Activated T-cell treated with anti-CD3 and anti-CD28 coated beads, Interleukin-2, amount 50 U/mL, for 4 hours (primary cell): ENCODE data around the gene FBRSL1. TPM values are rescaled to one million over a fixed set of nuclear protein-coding genes. Genes with fewer than 3 reads are reported as not detected.

Experiments
- ATAC-seq, 2 donors: fragments of 200-7000 bp; cut with Tn5 transposase; one replicate each; pipeline ENCODE4 v1.10.0; 2021
- DNase-seq: peaks from one replicate; pipeline ENCODE4 v3.0.0-alpha.2; 2020
- H3K27me3 Mint-ChIP-seq: one replicate; pipeline ENCODE4 v1.8.0; 2021; ENCODE audit warnings: low read depth, mixed read lengths
- H3K36me3 Mint-ChIP-seq: one replicate; pipeline ENCODE4 v1.8.0; 2022; ENCODE audit warnings: mixed read lengths; ENCODE audit not compliant: insufficient read depth
- H3K4me1 Mint-ChIP-seq: one replicate; pipeline ENCODE4 v1.8.0; 2021; ENCODE audit warnings: low read depth, mixed read lengths
- H3K4me3 Mint-ChIP-seq: one replicate; pipeline ENCODE4 v1.8.0; 2021; ENCODE audit warnings: mild to moderate bottlenecking, moderate library complexity, mixed read lengths
- H3K9me3 Mint-ChIP-seq: one replicate; pipeline ENCODE4 v1.8.0; 2021; ENCODE audit warnings: mixed read lengths
- total RNA-seq, 3 donors: library from RNA; stranded (reverse); gene quantifications; one replicate each; pipeline ENCODE4 v1.2.1, GENCODE V29; 2021

FBRSL1 gene
- total RNA-seq, 3 donors from 2014 or later, result 95.8 to 112 (median 104) TPM

DNA sequence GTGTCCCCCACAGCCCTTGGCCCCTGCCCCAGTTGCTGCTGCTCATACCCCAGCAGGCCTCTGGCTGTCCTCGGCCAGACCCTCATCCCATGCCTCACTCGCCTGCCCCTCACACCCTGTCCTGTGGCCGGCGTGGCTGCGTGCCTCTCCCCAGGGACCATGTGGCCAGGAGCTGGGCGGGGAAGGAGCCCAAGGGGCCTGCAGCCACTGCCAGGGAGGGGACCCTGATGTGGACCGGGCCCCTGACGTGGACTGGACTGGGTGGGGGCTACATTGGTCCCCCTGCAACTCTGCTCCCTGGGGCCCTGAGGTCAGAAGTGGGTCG, 10.9 kb downstream of the FBRSL1 start:
- ATAC-seq (no peak), DNase-seq (no peak)
- Mint-ChIP-seq H3K4me3 (no peak overlapping the region), H3K36me3 (no peaks in the 10 kb centered on the region), H3K27me3 (no peaks in the 10 kb centered on the region), H3K4me1 (peaks cover 60% of the 10 kb centered on the region), H3K9me3 (no peaks in the 10 kb centered on the region)

DNA sequence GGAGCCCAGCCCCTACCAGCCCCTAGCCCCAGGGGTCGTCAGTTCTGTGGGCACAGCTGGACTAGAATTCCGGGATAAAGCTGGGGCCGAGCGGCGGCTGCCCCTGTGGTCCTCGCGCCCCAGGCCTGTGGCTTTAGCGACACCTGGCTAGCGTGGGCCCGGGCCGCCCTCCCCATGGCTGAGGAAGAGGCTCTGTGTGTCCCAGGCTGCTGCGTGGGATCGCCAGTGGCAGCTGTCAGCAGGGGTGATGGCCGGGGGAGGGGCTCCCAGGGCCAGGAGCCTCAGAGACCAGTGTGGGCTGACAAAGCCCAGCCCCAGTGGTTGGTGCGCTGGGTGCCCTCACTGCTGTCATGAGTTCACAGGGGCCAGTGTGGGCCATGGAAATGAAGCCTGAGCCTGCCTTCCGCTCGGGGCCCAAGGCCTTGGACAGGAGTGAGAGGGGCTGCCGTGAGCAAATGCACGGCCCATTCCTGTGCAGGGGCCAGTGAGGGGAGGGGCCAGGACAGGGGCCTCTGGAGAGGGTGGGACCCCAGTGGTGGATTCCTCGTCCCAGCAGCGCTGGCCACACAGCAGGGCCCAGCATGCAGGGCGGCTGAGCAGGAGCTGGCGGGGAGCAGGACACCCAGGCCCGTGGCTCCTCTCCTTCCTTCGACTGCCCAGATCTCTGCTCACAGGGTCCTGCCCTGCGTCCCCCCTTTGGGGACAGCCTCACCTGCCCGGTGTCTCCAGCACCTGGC, 11.4 kb downstream of the FBRSL1 start:
- no peaks in the 10 kb centered on the region for H3K9me3 Mint-ChIP-seq
- H3K4me1 Mint-ChIP-seq, result peaks cover 60% of the 10 kb centered on the region
- ATAC-seq (no peak), DNase-seq (no peak)
- no peaks in the 10 kb centered on the region for H3K36me3 Mint-ChIP-seq
- H3K4me3 Mint-ChIP-seq, result no peak overlapping the region
- H3K27me3 Mint-ChIP-seq, result no peaks in the 10 kb centered on the region

DNA sequence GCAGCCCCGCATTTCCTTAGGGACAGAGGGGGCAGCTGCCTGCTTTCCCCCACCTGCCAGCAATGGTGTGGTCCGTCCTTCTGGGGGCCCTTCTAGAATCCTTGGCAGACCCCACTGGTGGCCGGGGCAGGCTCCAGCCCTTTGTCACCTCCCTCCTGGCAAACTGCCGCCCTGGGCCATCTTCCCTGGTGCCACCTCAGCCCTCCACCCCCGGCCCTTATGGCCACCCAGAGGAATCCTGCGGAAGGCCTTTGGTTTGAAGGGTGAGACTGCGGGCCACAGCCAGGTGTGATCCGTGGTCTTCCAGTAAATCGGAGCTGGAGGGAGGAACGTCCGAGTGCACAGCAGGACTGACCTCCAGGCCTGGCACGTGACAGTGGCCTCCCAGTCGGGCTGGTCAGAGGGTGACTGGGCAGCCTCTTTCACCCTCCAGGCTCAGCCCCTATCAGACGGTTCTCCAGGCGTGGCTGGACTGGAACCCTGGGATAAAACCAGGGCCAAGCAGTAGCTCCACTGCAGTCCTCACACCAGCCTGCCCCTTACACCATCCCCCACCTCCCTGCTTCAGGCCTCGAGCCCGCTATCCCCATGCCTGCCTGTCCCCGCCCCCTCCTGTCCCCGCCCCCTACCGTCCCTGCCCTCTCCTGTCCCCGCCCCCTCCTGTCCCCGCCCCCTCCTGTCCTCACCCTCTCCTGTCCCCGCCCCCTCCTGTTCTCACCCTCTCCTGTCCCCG, 12.4 kb downstream of the FBRSL1 start:
- Mint-ChIP-seq H3K27me3 (no peaks in the 10 kb centered on the region), H3K4me3 (no peak overlapping the region), H3K36me3 (no peaks in the 10 kb centered on the region), H3K9me3 (no peaks in the 10 kb centered on the region), H3K4me1 (peaks cover 62% of the 10 kb centered on the region)
- no peak for ATAC-seq
- DNase-seq, result no peak

DNA sequence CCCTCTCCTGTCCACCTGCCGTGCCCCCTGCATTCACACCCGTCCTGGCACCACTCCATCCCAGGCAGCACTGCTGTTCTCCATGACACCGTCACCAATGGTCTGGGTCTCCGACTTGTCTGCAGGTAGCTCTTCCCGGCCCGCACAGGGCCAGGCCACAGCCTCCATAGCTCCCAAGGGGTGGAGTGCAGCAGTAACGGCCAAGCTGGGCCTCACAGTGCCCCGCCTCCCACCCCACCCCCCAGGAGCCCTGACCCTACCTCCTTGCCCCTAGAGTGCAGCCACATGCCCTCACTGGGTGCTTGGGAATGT, 12.9 kb downstream of the FBRSL1 start:
- no peak overlapping the region for H3K4me3 Mint-ChIP-seq
- H3K27me3 Mint-ChIP-seq, result no peaks in the 10 kb centered on the region
- DNase-seq (no peak), ATAC-seq (no peak)
- no peaks in the 10 kb centered on the region for H3K36me3 Mint-ChIP-seq
- peaks cover 59% of the 10 kb centered on the region for H3K4me1 Mint-ChIP-seq
- H3K9me3 Mint-ChIP-seq, result no peaks in the 10 kb centered on the region

DNA sequence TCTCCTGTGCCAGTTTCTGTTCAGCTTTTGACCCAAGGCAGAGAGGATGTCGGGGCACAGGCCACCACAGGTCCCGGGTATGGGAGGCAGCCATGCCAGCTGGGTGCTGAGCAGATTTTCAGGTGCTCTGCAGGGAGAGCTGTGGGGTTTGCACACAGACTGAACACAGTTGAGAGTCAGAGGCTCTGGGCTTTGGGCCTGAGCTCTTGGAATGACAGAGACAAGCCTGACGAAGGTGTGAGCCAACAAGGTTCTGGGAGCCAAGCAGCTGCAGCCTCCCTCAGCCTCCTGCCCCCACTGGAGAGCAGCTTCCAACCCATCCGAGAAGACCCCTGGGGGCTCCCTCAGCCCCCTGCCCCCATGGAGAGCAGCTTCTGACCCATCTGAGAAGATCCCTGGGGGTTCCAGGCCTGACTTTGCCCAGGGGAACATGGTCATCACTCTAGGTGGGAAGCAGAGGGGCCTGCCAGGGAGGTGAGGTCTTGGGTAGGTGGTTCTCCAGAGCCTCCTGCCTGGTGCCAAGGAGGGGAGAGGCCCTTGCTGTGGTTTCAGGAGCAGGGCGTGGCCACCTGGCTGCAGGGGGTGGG, 13.8 kb downstream of the FBRSL1 start:
- H3K36me3 Mint-ChIP-seq, result no peaks in the 10 kb centered on the region
- H3K4me1 Mint-ChIP-seq, result peaks cover 59% of the 10 kb centered on the region
- H3K4me3 Mint-ChIP-seq, result no peak overlapping the region
- no peaks in the 10 kb centered on the region for H3K9me3 Mint-ChIP-seq
- DNase-seq (no peak), ATAC-seq (no peak)
- H3K27me3 Mint-ChIP-seq, result no peaks in the 10 kb centered on the region

DNA sequence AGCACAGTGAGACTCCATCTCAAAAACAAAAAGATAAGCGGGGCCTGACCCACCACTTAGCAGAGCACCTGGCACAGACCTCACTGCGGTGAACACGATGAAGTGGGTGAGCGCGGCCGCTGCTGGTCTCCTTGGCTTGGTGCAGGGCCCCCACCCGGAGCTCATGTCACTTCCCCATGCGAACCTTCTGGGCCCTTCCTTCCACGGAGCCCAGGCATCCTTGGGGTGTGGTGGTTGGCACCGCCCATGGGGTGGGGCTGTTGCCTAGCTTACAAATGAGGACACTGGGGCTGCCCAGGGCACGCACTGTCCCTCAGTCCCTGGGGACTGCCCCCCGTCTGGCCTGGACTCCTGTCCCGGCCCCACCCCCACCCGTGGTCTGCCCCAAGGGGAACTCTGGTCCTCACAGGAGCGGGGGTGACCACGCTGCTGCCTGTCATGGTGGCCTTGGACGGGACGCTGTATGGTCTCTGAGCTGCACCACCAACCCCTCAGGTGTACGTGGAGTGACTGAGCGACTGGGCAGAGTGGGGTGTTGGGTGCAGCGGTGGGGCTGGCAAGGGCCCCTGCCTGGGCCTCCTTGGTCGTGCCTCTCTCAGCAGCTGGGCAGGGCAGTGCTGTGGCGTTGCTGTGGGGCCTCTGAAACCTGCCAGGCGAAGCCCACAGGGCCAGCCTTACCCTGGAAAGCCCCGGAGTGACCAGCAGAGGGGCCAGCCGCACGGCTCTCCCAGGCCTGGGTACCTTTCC, 15.3 kb downstream of the FBRSL1 start:
- H3K4me1 Mint-ChIP-seq, result peaks cover 51% of the 10 kb centered on the region
- no peaks in the 10 kb centered on the region for H3K9me3 Mint-ChIP-seq
- H3K36me3 Mint-ChIP-seq, result no peaks in the 10 kb centered on the region
- H3K27me3 Mint-ChIP-seq, result no peaks in the 10 kb centered on the region
- H3K4me3 Mint-ChIP-seq, result no peak overlapping the region
- DNase-seq (no peak), ATAC-seq (no peak)

DNA sequence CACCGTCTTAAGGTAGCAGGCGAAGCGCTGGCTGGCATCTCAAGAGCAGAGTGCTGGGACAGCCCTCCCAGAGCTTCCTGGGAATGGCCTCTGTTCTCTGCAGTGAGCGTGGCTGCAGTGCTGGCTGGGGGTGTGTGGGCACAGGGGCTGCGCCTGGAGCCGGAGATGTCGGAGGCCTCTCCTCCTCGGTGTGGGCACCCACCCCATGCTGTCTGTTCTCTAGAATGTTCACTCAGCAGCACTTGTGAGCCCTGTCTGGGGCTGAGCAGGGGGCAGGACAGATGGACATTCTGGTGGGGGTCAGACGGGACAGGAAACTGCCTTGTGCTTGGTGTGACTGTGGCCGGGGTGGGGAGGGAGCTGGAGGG, 15.9 kb downstream of the FBRSL1 start:
- no peak for ATAC-seq
- H3K4me3 Mint-ChIP-seq, result no peak overlapping the region
- no peak for DNase-seq
- no peaks in the 10 kb centered on the region for H3K36me3 Mint-ChIP-seq
- H3K9me3 Mint-ChIP-seq, result no peaks in the 10 kb centered on the region
- H3K27me3 Mint-ChIP-seq, result no peaks in the 10 kb centered on the region
- peaks cover 46% of the 10 kb centered on the region for H3K4me1 Mint-ChIP-seq

DNA sequence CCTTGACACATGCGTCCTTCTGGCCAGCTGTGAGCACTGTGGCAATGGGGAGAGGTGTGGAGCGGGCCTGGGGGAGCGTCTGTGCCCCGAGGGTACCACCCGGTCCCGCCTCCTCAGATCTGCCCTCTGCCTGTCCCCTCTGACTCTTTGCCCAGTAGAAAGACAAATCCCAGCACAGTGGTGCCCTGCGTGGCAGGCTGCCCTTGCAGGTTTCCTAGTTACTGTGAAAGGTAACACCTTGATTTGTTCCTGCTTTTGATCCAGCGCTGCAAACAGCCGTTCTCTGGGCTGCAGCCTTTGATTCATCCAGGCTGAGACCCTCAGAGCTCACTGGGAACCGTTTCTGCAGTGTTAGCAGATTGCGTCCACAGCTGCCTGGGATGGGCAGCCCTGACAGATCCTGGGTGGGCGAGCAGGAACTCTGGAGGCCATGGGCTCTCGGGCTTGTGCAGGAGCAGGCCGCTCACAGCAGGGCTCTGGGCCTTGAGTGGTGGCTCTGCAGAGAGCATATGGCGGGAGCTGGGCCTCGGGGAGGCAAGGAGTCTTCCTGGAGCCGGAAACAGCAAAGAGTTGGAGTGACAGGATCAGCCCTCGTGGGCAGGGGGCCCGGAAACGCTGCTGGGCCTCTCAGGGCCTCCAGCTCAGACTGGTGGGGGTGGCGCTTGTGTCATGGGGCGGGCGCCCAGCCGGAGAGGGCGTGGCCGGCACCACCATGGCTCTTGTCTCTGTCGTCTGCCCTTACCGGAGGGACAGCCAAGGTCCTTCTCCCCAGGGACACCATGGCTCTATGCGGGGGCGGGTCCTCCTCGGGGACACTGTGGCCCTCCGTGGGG, 16.6 kb downstream of the FBRSL1 start:
- H3K4me1 Mint-ChIP-seq, result peaks cover 46% of the 10 kb centered on the region
- H3K36me3 Mint-ChIP-seq, result no peaks in the 10 kb centered on the region
- peak; percentile 94 to 95 for ATAC-seq
- peak overlapping the region; percentile 20 for H3K4me3 Mint-ChIP-seq
- peak; percentile 50 for DNase-seq
- no peaks in the 10 kb centered on the region for H3K9me3 Mint-ChIP-seq
- no peaks in the 10 kb centered on the region for H3K27me3 Mint-ChIP-seq

DNA sequence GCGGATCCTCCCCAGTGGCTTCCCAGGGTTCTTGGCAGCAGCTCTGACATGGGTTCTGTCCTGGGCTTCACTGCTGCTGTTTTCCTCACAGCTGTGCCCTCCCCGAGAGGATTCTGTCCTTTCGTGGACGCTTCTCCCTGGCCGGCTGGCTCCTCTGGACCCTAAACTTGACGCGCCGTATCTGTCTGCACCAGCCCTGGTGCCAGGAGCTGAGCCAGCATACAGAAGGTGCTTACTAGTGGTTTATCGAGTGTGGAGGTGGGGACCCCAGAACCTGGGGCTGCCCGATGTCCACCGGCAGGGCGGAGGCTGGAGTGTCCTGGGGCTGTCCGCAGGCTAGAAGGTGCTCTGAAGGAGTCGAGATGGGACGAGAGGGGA, 17.2 kb downstream of the FBRSL1 start:
- H3K4me3 Mint-ChIP-seq, result no peak overlapping the region
- DNase-seq (no peak), ATAC-seq (no peak)
- no peaks in the 10 kb centered on the region for H3K27me3 Mint-ChIP-seq
- peaks cover 43% of the 10 kb centered on the region for H3K4me1 Mint-ChIP-seq
- no peaks in the 10 kb centered on the region for H3K36me3 Mint-ChIP-seq
- no peaks in the 10 kb centered on the region for H3K9me3 Mint-ChIP-seq

DNA sequence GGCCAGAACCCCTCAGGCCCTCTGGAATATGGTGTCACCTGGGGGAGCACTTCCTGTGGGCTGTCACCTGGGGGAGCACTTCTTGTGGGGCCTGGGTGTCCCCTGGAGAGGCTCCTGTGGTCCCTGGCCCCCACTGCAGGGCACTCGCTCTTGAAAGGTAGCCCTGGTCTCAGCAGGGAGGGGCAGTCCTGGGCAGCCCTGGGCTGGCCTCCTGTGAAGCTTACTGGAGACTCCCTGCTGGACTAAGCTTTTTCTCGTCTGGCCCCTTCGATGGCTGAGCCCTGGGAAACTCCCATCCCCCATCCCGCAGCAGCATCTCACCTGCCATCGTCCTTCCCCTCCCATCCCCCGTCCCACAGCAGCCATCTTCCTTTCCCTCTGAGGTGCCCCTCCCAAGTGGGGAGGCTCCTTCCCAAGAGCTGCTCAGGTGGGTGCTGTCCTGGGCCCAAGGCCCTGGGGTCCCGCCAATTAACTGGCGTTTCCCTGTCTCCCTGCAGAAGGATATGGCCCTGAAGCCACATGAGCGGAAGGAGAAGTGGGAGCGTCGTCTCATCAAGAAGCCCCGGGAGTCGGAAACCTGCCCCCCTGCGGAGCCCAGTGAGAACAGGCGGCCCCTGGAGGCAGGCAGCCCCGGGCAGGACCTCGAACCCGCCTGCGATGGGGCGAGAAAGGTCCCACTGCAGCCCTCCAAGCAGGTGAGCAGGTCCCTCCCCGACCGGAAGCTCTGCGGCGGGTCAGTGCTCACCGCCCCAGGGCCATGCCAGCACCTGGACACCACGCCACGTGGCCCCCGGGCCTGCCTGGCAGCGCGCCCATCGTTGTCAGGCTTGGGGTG, 17.9 kb downstream of the FBRSL1 start:
- H3K4me1 Mint-ChIP-seq, result peaks cover 42% of the 10 kb centered on the region
- H3K4me3 Mint-ChIP-seq, result no peak overlapping the region
- no peaks in the 10 kb centered on the region for H3K9me3 Mint-ChIP-seq
- no peak for ATAC-seq
- H3K27me3 Mint-ChIP-seq, result no peaks in the 10 kb centered on the region
- H3K36me3 Mint-ChIP-seq, result no peaks in the 10 kb centered on the region
- no peak for DNase-seq

DNA sequence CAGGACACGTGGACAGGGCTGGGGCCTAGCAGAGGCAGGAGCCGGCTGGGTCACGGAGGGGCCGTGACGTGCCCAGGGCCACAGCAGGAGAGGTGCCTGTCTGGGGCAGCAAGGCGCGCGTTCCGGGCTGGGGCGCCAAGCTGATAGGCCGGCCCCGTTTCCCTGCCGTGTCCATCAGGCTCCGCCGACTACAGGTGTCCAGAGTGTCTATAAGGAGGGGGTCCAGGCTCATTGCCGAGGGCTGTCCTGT, 18.5 kb downstream of the FBRSL1 start:
- Mint-ChIP-seq H3K4me3 (no peak overlapping the region), H3K9me3 (no peaks in the 10 kb centered on the region), H3K4me1 (peaks cover 37% of the 10 kb centered on the region), H3K27me3 (no peaks in the 10 kb centered on the region), H3K36me3 (no peaks in the 10 kb centered on the region)
- DNase-seq, result no peak
- ATAC-seq, result no peak

DNA sequence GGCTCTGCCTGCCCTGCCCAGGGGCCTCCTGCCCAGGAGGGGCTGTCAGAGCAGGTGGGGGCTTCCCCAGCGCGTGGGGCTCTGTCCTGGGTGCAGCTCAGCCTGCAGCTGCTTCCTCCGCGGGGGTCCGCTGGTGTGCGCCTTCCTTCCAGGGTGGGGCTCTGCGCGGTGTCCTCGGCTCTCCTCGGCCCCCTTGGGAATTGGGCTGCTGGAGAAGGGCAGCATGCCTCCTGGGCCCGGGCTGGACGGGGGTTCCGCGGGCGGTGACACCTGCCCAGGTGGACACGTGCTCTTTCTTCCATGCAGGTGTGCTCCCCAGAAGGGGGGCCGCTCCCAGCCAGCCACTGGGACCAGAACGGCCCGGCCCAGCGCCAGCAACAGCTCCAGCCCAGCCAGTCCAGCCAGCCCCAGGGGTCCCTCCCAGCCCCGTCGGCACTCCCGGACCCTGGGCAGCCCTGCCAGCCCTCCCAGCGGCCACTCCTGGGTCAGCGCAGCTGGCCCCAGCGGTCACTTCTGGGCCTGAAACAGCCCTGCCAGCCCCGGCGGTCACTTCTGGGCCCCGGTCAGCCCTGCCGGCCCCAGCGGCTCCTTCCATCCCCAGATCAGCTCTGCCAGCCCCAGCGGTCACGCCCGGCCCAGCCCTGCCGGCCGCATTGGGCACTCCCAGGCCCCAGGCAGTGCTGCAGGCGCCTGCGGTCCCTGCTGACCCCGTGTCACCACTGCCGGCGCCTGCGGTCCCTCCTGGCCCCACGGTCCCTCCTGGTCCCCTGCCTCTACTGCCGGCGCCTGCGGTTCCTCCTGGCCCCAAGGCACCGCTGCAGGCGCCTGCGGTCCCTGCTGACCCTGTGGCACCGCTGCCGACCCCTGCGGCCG, 19.1 kb downstream of the FBRSL1 start:
- ATAC-seq (no peak), DNase-seq (no peak)
- Mint-ChIP-seq H3K36me3 (no peaks in the 10 kb centered on the region), H3K4me3 (no peak overlapping the region), H3K9me3 (no peaks in the 10 kb centered on the region), H3K4me1 (peaks cover 31% of the 10 kb centered on the region), H3K27me3 (no peaks in the 10 kb centered on the region)

DNA sequence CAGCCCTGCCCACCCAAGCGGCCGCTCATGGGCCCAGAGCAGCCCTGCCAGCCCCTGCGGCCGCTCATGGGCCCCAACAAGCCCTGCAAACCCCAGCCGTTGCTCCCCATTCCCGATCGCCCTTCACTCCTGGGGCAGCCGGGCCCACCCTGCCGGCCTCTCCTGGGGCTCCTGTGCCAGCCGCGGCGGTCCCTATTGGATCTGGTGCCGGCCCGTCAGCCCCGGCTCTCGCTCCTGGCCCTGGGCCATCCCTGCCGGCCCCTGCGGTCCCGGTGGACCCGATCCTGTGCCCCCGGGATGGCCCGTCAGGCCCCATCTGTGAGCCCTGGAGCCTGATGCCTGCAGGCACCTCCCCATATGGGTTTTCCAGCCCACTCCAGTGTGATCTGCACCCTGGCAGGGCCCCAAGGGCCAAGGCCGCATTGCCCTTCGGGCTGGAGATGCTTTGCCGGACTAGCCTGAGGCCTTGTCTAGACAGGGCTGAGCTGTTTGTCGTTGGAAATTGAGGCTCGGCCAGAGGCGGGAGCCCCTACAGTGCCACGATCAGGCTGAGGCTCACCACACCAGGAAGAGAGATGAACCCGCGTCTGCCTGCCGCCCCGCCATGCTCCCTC, 20.3 kb downstream of the FBRSL1 start:
- no peak for DNase-seq
- no peaks in the 10 kb centered on the region for H3K27me3 Mint-ChIP-seq
- H3K36me3 Mint-ChIP-seq, result peaks cover 3% of the 10 kb centered on the region
- H3K4me3 Mint-ChIP-seq, result no peak overlapping the region
- peaks cover 22% of the 10 kb centered on the region for H3K4me1 Mint-ChIP-seq
- H3K9me3 Mint-ChIP-seq, result no peaks in the 10 kb centered on the region
- ATAC-seq, result no peak
